GM20000 (cell line): ENCODE results near the gene KIF16B.

Experiments
- DNase-seq: peaks from one replicate; pipeline ENCODE4 v3.0.0; 2012; ENCODE audit warnings: low spot score
- TF ChIP-seq, protein P1 (sequence below): IDR thresholded peaks from 2 replicates; pipeline ENCODE4 v1.5.1; 2012; ENCODE audit warnings: mild to moderate bottlenecking, control low read depth; ENCODE audit errors: extremely low read depth, missing control alignments

Gene KIF16B

DNA sequence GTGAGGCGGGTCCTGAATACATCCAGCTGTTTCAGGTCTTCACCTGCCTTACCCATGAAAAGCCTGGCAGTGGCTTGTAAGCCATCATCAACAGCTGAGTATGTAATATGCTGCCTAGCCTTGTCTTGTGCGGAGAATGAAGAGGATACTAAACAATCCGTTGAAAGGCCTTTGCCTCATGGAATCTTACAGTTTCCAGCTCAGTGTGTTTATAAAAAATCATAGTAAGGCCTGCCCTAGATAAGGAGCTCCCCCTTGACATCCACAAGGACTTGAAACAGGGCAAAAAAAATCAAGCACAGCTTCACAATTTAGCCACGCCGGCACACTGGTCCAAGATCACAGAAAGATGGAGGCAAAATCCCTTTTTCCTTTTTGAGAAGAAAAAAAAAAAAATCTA is 115.7 kb downstream of the KIF16B start:
- no peak for DNase-seq

DNA sequence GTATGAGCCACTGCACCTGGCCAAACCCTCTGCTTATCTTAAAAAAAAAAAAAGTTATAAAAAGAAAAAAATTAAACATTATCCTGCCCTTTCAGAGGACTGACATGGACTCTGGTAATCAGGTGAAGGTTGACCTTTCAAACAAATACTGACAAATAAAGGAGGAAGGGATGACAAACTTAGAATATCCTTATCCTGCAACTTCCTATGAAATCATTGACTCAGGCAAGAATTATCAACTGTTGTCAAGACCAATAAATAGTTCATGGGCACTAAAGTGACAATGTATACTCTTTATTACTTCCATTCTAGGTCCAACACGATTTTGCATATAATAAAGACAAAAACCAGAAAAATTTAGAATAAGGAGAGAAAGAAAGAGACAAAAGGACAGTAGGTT is 117.9 kb downstream of the KIF16B start:
- TF ChIP-seq, protein P1, sequence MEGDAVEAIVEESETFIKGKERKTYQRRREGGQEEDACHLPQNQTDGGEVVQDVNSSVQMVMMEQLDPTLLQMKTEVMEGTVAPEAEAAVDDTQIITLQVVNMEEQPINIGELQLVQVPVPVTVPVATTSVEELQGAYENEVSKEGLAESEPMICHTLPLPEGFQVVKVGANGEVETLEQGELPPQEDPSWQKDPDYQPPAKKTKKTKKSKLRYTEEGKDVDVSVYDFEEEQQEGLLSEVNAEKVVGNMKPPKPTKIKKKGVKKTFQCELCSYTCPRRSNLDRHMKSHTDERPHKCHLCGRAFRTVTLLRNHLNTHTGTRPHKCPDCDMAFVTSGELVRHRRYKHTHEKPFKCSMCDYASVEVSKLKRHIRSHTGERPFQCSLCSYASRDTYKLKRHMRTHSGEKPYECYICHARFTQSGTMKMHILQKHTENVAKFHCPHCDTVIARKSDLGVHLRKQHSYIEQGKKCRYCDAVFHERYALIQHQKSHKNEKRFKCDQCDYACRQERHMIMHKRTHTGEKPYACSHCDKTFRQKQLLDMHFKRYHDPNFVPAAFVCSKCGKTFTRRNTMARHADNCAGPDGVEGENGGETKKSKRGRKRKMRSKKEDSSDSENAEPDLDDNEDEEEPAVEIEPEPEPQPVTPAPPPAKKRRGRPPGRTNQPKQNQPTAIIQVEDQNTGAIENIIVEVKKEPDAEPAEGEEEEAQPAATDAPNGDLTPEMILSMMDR, result no peak
- no peak for DNase-seq

More for the DNA sequence above, 115.7 kb downstream of the KIF16B start:
- TF ChIP-seq, protein P1, result no peak

DNA sequence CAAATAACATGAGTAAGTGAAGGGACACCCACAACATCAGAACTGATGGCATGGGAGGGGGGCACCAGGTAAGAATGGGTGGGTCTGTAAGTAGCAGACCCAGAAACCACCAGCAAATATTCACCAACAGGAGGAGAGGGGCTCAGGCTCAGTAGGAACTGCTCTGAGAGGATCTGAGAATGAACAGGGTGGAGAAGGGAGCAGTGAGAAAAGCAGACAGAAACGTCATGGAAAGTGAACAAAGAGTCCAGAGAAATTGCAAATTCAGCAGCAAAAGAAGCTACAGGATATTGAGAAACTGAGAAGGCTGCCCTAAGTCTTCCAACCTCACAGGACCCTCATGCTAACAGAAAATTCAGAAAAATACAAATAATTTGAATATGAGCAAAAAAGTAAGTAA is 121.3 kb downstream of the KIF16B start:
- DNase-seq, result no peak
- TF ChIP-seq, protein P1, result no peak

- DNase-seq, result no peak
These were observed 122.2 kb downstream of the KIF16B start for GRCh38 chr20:16451001-16451400.

DNA sequence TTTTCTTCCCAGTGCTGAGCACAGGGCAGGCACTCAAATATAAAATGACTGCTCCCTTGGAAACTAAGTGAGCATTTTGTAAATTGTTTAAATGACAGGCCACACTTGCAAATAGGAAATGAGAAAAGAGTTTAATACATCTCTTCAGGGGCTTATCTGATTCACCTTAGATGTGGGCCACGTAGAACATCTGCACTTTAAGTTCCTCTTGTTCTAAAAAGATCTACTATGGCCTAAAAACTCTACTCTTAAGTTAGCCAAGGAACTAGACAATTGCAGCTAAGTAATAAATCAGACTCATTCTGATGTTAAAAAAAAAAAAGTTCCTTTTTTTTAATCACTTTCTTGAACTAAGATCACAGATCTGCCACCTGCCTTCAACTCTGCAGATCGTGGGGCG is 126.3 kb downstream of the KIF16B start:
- TF ChIP-seq, protein P1, result no peak
- DNase-seq, result no peak

More at GRCh38 chr20:16451001-16451400, 122.2 kb downstream of the KIF16B start:
- TF ChIP-seq, protein P1, result no peak

GRCh38 chr20:16446246-16446645 is 127.0 kb downstream of the KIF16B start:
- no peak for DNase-seq
- TF ChIP-seq, protein P1, result no peak

GRCh38 chr20:16445482-16445881 is 127.8 kb downstream of the KIF16B start:
- DNase-seq, result no peak
- TF ChIP-seq, protein P1, result no peak
